Activated T-helper 2 cell treated with anti-CD3 and anti-CD28 coated beads, Interferon-gamma antibody, Interleukin-2, Interleukin-4, amounts not matched to agents 10 μg/mL and 5 μg/mL and 100 μg/mL, durations not matched to agents 14 hours and 24 hours and 36 hours (primary cell): Measurements from ENCODE around the gene AGAP9. TPM values are rescaled to one million over a fixed set of nuclear protein-coding genes. Genes with fewer than 3 reads are reported as not detected.
"Not testable (repeated sequence)": the region's sequence is repeated elsewhere in the genome, so short reads cannot be mapped to it uniquely, and the experiment has no call there.

Source experiments
- DNase-seq: peaks from one replicate; pipeline ENCODE4 v3.0.0; 2021; ENCODE audit warnings: low spot score
- H3K27ac Mint-ChIP-seq: one replicate; pipeline ENCODE4 v1.8.0; 2021; ENCODE audit warnings: mixed read lengths
- H3K27me3 Mint-ChIP-seq: one replicate; pipeline ENCODE4 v1.8.0; 2021; ENCODE audit warnings: low read depth, mixed read lengths
- H3K36me3 Mint-ChIP-seq: one replicate; pipeline ENCODE4 v1.8.0; 2021; ENCODE audit warnings: low read depth, mixed read lengths
- H3K4me1 Mint-ChIP-seq: one replicate; pipeline ENCODE4 v1.8.0; 2021; ENCODE audit warnings: low read depth, mixed read lengths
- H3K4me3 Mint-ChIP-seq: one replicate; pipeline ENCODE4 v1.8.0; 2021; ENCODE audit warnings: low read depth, mild to moderate bottlenecking, moderate library complexity, mixed read lengths
- H3K9me3 Mint-ChIP-seq: one replicate; pipeline ENCODE4 v1.8.0; 2021; ENCODE audit warnings: mixed read lengths
- intact Hi-C: fragments of 100-400 bp; cut with micrococcal nuclease; formaldehyde crosslinking; loops from one replicate; pipeline ENCODE4 v1.15.1; 2023
- total RNA-seq: library from RNA; stranded (reverse); gene quantifications from 2 replicates; pipeline ENCODE4 v1.2.3, GENCODE V29; 2022

AGAP9 gene
- total RNA-seq = 32.1 and 33.9 TPM in 2 replicates

DNA sequence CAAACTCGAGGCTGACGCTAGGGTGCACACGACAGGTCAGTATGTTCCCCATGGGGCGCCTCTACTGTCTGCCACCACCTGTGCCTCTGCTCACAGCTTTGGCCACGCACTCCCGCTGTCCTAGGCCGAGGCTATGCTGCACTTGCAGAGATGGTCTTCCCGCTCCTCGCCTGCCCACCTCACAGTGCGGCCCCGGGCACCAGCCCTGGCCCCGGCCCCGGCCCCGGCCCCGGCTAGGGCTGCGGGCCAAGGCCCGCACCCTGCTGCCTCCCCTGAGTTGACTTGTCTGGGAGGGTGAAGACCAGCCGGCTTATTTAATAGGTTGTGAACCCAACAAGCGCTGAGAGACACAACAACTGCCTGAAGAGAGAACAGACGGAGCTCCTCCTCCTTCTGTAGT lies at the start of gene AGAP9:
Gene AGAP9 (minus strand): TSS at position 164 of the 400 bp plus-strand sequence. CDS start 112 bp downstream, at position 52.
- H3K27ac Mint-ChIP-seq, DNase-seq, intact Hi-C loops, H3K4me1 Mint-ChIP-seq, H3K4me3 Mint-ChIP-seq, H3K27me3 Mint-ChIP-seq, H3K36me3 Mint-ChIP-seq, H3K9me3 Mint-ChIP-seq: not testable (repeated sequence)

- H3K36me3 Mint-ChIP-seq, H3K27me3 Mint-ChIP-seq, H3K4me1 Mint-ChIP-seq, H3K27ac Mint-ChIP-seq, intact Hi-C loops, H3K4me3 Mint-ChIP-seq, DNase-seq, H3K9me3 Mint-ChIP-seq: not testable (repeated sequence)
These were observed 47.9 kb upstream of the AGAP9 start for GRCh38 chr10:47571138-47571912.

GRCh38 chr10:47566757-47567156 lies 43.3 kb upstream of the AGAP9 start:
- H3K4me1 Mint-ChIP-seq, intact Hi-C loops, H3K27me3 Mint-ChIP-seq, H3K9me3 Mint-ChIP-seq, DNase-seq, H3K4me3 Mint-ChIP-seq, H3K27ac Mint-ChIP-seq, H3K36me3 Mint-ChIP-seq: not testable (repeated sequence)

- H3K27ac Mint-ChIP-seq, H3K27me3 Mint-ChIP-seq, intact Hi-C loops, H3K4me1 Mint-ChIP-seq, DNase-seq, H3K4me3 Mint-ChIP-seq, H3K9me3 Mint-ChIP-seq, H3K36me3 Mint-ChIP-seq: not testable (repeated sequence)
These were observed 42.8 kb upstream of the AGAP9 start for GRCh38 chr10:47566108-47566699.

DNA sequence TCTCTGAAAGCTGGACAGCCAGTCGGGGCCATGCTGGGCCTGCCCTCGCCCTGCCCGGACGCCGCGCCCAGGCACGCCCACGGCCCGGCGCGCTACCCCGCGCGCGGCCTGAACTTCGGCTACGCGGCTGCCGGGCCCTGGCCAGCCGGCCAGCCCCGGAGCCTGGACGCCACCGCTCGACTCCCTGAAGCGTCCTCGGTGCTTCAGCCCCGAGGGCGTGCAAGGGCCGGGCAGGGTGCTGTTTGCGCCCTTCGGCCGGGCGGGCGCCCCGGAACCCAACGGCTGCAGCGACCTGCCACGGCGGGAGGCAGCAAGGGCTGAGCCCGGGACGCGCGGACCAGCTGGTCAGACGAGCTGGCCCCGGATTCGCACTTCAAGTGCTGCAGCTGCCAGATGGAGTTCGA lies 42.1 kb upstream of the AGAP9 start:
- H3K4me3 Mint-ChIP-seq, DNase-seq, H3K4me1 Mint-ChIP-seq, H3K27me3 Mint-ChIP-seq, H3K9me3 Mint-ChIP-seq, H3K36me3 Mint-ChIP-seq, intact Hi-C loops, H3K27ac Mint-ChIP-seq: not testable (repeated sequence)

- H3K36me3 Mint-ChIP-seq, H3K9me3 Mint-ChIP-seq, H3K4me1 Mint-ChIP-seq, H3K4me3 Mint-ChIP-seq, DNase-seq, intact Hi-C loops, H3K27me3 Mint-ChIP-seq, H3K27ac Mint-ChIP-seq: not testable (repeated sequence)
These were observed 41.5 kb upstream of the AGAP9 start for GRCh38 chr10:47564953-47565352.

DNA sequence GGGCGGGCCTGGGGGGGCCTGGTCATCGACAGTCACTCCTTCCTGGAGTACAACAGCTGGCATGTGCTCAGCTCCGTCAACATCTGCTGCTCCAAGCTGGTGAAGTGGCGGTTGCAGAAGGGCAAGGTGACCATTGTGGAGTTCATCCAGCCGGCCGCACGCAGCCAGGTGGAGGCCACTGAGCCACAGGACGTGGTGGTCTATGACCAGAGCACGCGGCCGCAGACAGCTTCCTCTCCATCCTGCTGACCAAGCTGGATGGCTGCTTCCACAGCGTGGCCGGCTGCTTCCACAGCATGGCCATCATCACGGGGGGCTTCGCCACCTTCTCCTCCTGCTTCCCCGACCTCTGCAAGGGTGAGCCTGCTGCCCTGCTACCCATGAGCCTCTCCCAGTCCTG lies 40.9 kb upstream of the AGAP9 start:
- H3K36me3 Mint-ChIP-seq, DNase-seq, H3K27ac Mint-ChIP-seq, H3K27me3 Mint-ChIP-seq, intact Hi-C loops, H3K9me3 Mint-ChIP-seq, H3K4me1 Mint-ChIP-seq, H3K4me3 Mint-ChIP-seq: not testable (repeated sequence)

DNA sequence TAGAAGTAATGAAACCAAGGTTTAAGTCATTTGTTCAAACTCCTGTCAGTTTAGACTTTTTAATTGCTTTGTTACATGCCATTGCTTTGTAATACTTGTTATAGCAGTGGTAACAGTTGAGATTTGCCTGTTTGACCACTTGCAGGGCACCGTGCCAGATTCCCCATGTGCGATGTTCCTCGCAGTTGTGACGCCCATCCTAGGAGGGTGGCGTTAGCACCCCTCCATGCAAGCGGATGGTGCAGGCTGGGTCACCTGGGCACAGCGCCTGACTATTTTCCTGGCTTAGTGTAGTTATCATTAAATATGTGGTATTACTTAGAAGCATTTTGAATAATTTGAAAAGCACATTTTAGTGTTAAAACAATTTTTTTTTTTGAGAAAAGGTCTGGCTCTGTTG lies 37.0 kb upstream of the AGAP9 start:
- DNase-seq, H3K27me3 Mint-ChIP-seq, intact Hi-C loops, H3K36me3 Mint-ChIP-seq, H3K4me3 Mint-ChIP-seq, H3K27ac Mint-ChIP-seq, H3K9me3 Mint-ChIP-seq: not testable (repeated sequence)
- peaks cover 32% of the 10 kb centered on the region for H3K4me1 Mint-ChIP-seq

- DNase-seq, H3K27me3 Mint-ChIP-seq, H3K9me3 Mint-ChIP-seq, H3K4me3 Mint-ChIP-seq, intact Hi-C loops, H3K36me3 Mint-ChIP-seq: not testable (repeated sequence)
- Mint-ChIP-seq H3K27ac (peak overlapping the region; percentile 13), H3K4me1 (peaks cover 37% of the 10 kb centered on the region)
These were observed 36.4 kb upstream of the AGAP9 start for GRCh38 chr10:47559718-47560308.

DNA sequence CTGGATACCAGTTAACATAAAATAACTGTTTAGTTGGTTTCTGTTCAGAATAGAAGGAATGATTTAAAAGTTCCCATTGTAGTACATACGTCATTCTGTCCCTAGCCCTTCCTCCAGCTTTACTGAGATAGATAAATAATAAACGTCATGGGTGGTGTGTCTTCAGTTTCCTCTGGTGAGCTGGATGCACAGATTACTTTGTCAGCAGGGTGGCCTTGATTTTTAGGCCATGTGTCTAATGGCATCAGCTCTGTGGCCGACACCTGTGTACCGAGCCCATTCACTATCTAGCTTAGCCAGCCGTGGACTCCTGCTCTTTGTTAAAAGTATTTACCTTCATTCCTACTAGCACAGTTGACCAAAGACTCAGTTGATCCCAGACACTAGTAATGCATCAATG lies 34.7 kb upstream of the AGAP9 start:
- DNase-seq, H3K36me3 Mint-ChIP-seq, H3K9me3 Mint-ChIP-seq, H3K27me3 Mint-ChIP-seq, intact Hi-C loops: not testable (repeated sequence)
- Mint-ChIP-seq H3K4me3 (peak overlapping the region; percentile 9), H3K4me1 (peaks cover 41% of the 10 kb centered on the region), H3K27ac (peak overlapping the region; percentile 84)

- intact Hi-C loops, DNase-seq, H3K9me3 Mint-ChIP-seq, H3K4me3 Mint-ChIP-seq, H3K27me3 Mint-ChIP-seq, H3K36me3 Mint-ChIP-seq: not testable (repeated sequence)
- peak overlapping the region; percentile 84 for H3K27ac Mint-ChIP-seq
- peaks cover 42% of the 10 kb centered on the region for H3K4me1 Mint-ChIP-seq
These were observed 34.2 kb upstream of the AGAP9 start for GRCh38 chr10:47557616-47558015.

- peak overlapping the region; percentile 72 for H3K4me3 Mint-ChIP-seq
- intact Hi-C loops, DNase-seq, H3K36me3 Mint-ChIP-seq, H3K27me3 Mint-ChIP-seq, H3K9me3 Mint-ChIP-seq: not testable (repeated sequence)
- peaks cover 44% of the 10 kb centered on the region for H3K4me1 Mint-ChIP-seq
- peak overlapping the region; percentile 84 for H3K27ac Mint-ChIP-seq
These were observed 31.9 kb upstream of the AGAP9 start for GRCh38 chr10:47555334-47555733.

- DNase-seq, intact Hi-C loops, H3K27me3 Mint-ChIP-seq, H3K36me3 Mint-ChIP-seq, H3K9me3 Mint-ChIP-seq: not testable (repeated sequence)
- peak overlapping the region; percentile 84 for H3K27ac Mint-ChIP-seq
- H3K4me3 Mint-ChIP-seq = peak overlapping the region; percentile 72
- peaks cover 40% of the 10 kb centered on the region for H3K4me1 Mint-ChIP-seq
These were observed 31.1 kb upstream of the AGAP9 start for GRCh38 chr10:47554552-47554951.
